BLaER1 treated with 17β-estradiol and CSF1 and Interleukin-3, amounts not matched to agents 10 nM and 100 nM (cell line): ENCODE measurements around the gene SEPTIN2.

Experiments
- H3K27ac ChIP-seq, 11 experiments: shearing (Covaris generic); formaldehyde crosslinking; 2 replicates each; pipeline ENCODE4 v1.8.1; 2022
- H3K27me3 ChIP-seq, 11 experiments: shearing (Covaris generic); formaldehyde crosslinking; 2 replicates each; pipeline ENCODE4 v1.8.1; 2022
- H3K36me3 ChIP-seq, 11 experiments: shearing (Covaris generic); formaldehyde crosslinking; 2 replicates each; pipeline ENCODE4 v1.8.1; 2022
- H3K4me1 ChIP-seq, 10 experiments: shearing (Covaris generic); formaldehyde crosslinking; 2 replicates each; pipeline ENCODE4 v1.8.1; 2022
- H3K4me2 ChIP-seq, 11 experiments: shearing (Covaris generic); formaldehyde crosslinking; 2 replicates each; pipeline ENCODE4 v1.8.1; 2022
- H3K4me3 ChIP-seq, 10 experiments: shearing (Covaris generic); formaldehyde crosslinking; 2 replicates each; pipeline ENCODE4 v1.8.1; 2022
- H3K9ac ChIP-seq, 11 experiments: shearing (Covaris generic); formaldehyde crosslinking; 2 replicates each; pipeline ENCODE4 v1.8.1; 2022
- H3K9me3 ChIP-seq, 11 experiments: shearing (Covaris generic); formaldehyde crosslinking; replicated peaks in 1 of 11; 2 replicates each; pipeline ENCODE4 v1.8.1; 2022
- H4K20me1 ChIP-seq, 11 experiments: shearing (Covaris generic); formaldehyde crosslinking; 2 replicates each; pipeline ENCODE4 v1.8.1; 2022
- Cebpa-rat ChIP-seq, 11 experiments: shearing (Covaris generic); IDR thresholded peaks; 2 replicates each; pipeline ENCODE4 v1.8.1; 2022

The SEPTIN2 gene

GRCh38 chr2:241315879-241316631, at the start of gene SEPTIN2:
TSS of gene SEPTIN2 (plus strand) at chr2:241315925. CDS start at chr2:241324233, 8,308 bp downstream.
- peak within 1 kb of the TSS; percentile 95 to 100 (median 99) for H3K27ac ChIP-seq
- H3K4me2 ChIP-seq, result peak within 1 kb of the TSS; percentile 82 to 98 (median 96)
- H3K4me1 ChIP-seq, result peaks cover 68 to 80% (median 78%) of the 10 kb centered on the region in 10 experiments
- peaks cover 7 to 34% (median 22%) of the 10 kb centered on the region in 11 experiments; a peak in 20 of 22 replicates for H3K36me3 ChIP-seq
- H3K27me3 ChIP-seq, result no peaks in the 10 kb centered on the region
- TF ChIP-seq Cebpa-rat (IDR thresholded peaks at IDR 0.05), result no peak
- peak within 1 kb of the TSS; percentile 76 to 94 (median 80) for H3K4me3 ChIP-seq
- peaks cover 46 to 74% (median 60%) of the 10 kb centered on the region in 11 experiments for H4K20me1 ChIP-seq
- no peaks in the 10 kb centered on the region for H3K9me3 ChIP-seq
- H3K9ac ChIP-seq, result peak within 1 kb of the TSS; percentile 95 to 99 (median 97)

DNA sequence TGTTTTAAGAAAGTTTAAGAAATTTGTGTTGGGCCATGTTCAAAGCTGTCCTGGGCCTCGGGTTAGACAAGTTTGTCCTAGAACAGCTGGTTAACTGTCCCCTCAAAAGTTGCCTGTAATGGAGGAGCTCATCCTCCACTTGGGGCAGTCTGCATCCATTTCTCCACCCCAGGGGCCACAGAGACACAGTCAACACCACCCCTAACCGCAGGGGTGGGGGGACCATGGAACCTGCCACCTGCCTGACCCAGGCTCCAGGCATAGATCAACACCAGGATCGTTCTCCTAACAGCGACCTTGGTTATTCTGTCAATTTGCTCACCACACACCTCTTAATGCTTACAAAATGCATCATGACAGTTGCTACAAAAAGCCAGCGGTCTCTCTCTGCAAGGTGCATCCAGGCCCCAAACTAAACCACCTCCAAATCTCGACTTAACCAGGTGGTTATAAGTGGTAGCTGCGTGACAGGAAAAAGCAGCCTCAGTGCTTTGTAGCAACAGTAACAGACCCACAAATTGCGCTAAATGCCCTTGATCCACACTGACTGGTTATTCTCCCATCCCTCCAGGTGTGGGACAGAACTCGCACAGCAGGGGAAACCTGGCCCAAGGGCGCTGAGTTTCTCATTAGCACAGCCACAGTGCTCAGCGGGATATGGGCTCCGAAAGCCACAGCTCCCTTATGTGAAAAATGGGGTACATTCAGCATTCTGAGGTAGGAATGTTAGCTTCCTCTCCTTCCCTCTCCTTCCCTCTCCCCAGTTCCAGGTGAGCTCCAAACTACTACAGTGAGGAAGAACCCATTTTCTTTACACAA, 48.3 kb upstream of the SEPTIN2 start:
- TF ChIP-seq Cebpa-rat (IDR thresholded peaks at IDR 0.05), result no peak
- Histone ChIP-seq H3K9ac (peak overlapping the region in 1 of 11 experiments; percentile 21; a peak in 1 of 22 replicates), H3K36me3 (peaks cover 67 to 78% (median 70%) of the 10 kb centered on the region in 11 experiments), H3K27me3 (peaks cover 0 to 20% (median 14%) of the 10 kb centered on the region in 11 experiments; a peak in 16 of 22 replicates), H3K4me3 (no peak overlapping the region), H4K20me1 (peaks cover 53 to 97% (median 84%) of the 10 kb centered on the region in 11 experiments), H3K9me3 (no peaks in the 10 kb centered on the region), H3K4me1 (peaks cover 25 to 33% (median 29%) of the 10 kb centered on the region in 10 experiments), H3K4me2 (no peak overlapping the region), H3K27ac (no peak overlapping the region)

- no peak overlapping the region for H3K4me2 ChIP-seq
- H3K4me3 ChIP-seq, result no peak overlapping the region
- TF ChIP-seq Cebpa-rat (IDR thresholded peaks at IDR 0.05), result no peak
- peaks cover 58 to 70% (median 61%) of the 10 kb centered on the region in 11 experiments for H3K36me3 ChIP-seq
- no peaks in the 10 kb centered on the region for H3K9me3 ChIP-seq
- H4K20me1 ChIP-seq, result peaks cover 58 to 96% (median 84%) of the 10 kb centered on the region in 11 experiments
- peaks cover 30 to 38% (median 34%) of the 10 kb centered on the region in 10 experiments for H3K4me1 ChIP-seq
- no peak overlapping the region for H3K27ac ChIP-seq
- H3K9ac ChIP-seq, result peak overlapping the region in 1 of 11 experiments; percentile 21; a peak in 2 of 22 replicates
- H3K27me3 ChIP-seq, result peaks cover 0 to 26% (median 21%) of the 10 kb centered on the region in 11 experiments; a peak in 18 of 22 replicates
These were observed 47.4 kb upstream of the SEPTIN2 start for GRCh38 chr2:241268306-241268705.

- H3K9me3 ChIP-seq, result no peaks in the 10 kb centered on the region
- peak overlapping the region in 3 of 11 experiments; percentile 6 to 91 (median 31); a peak in 3 of 22 replicates for H3K4me2 ChIP-seq
- no peak for TF ChIP-seq Cebpa-rat (IDR thresholded peaks at IDR 0.05)
- H3K4me1 ChIP-seq, result peaks cover 32 to 44% (median 37%) of the 10 kb centered on the region in 10 experiments
- H3K27ac ChIP-seq, result no peak overlapping the region
- H3K4me3 ChIP-seq, result no peak overlapping the region
- peaks cover 53 to 64% (median 56%) of the 10 kb centered on the region in 11 experiments for H3K36me3 ChIP-seq
- peaks cover 63 to 96% (median 87%) of the 10 kb centered on the region in 11 experiments for H4K20me1 ChIP-seq
- H3K27me3 ChIP-seq, result peaks cover 0 to 32% (median 27%) of the 10 kb centered on the region in 11 experiments; a peak in 18 of 22 replicates
- H3K9ac ChIP-seq, result peak overlapping the region in 1 of 11 experiments; percentile 21; a peak in 1 of 22 replicates
These were observed 46.8 kb upstream of the SEPTIN2 start for GRCh38 chr2:241268716-241269445.

- H4K20me1 ChIP-seq, result peaks cover 72 to 96% (median 89%) of the 10 kb centered on the region in 11 experiments
- no peak for TF ChIP-seq Cebpa-rat (IDR thresholded peaks at IDR 0.05)
- peaks cover 0 to 42% (median 36%) of the 10 kb centered on the region in 11 experiments; a peak in 18 of 22 replicates for H3K27me3 ChIP-seq
- peak overlapping the region in 9 of 11 experiments; percentile 4 to 96 (median 83); a peak in 11 of 22 replicates for H3K4me2 ChIP-seq
- H3K4me3 ChIP-seq, result no peak overlapping the region; a peak in 1 of 20 replicates
- H3K9ac ChIP-seq, result peak overlapping the region in 5 of 11 experiments; percentile 1 to 96 (median 85); a peak in 4 of 22 replicates
- H3K4me1 ChIP-seq, result peaks cover 32 to 49% (median 37%) of the 10 kb centered on the region in 10 experiments
- H3K9me3 ChIP-seq, result peaks cover 0 to 3% (median 0%) of the 10 kb centered on the region in 11 experiments; a peak in 3 of 22 replicates
- H3K36me3 ChIP-seq, result peaks cover 42 to 57% (median 48%) of the 10 kb centered on the region in 11 experiments
- no peak overlapping the region for H3K27ac ChIP-seq
These were observed 45.8 kb upstream of the SEPTIN2 start for GRCh38 chr2:241269707-241270520.

DNA sequence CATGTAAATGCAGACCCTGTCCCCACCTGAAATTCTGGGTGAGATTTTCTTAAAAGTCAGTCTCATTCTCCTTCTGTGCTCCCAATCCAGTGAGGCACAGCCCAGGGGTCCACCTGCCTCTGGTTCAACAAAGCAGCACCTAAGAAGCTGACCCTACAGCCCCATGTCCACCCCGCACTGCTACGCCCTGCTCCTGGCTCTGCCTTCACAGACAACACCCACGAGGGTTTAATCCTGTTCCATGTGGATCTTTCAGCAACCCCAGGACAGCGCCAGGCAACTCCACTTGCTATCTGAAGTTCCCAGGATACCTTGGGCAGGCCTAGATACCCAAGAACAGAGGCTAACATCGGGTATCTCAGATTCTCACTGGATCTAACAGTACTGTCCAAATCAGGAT, 45.2 kb upstream of the SEPTIN2 start:
- Histone ChIP-seq H3K36me3 (peaks cover 36 to 53% (median 42%) of the 10 kb centered on the region in 11 experiments), H3K27me3 (peaks cover 0 to 44% (median 36%) of the 10 kb centered on the region in 11 experiments; a peak in 18 of 22 replicates), H3K4me3 (peak overlapping the region in 3 of 10 experiments; percentile 90 to 98 (median 97); a peak in 3 of 20 replicates), H3K4me2 (peak overlapping the region; percentile 68 to 96 (median 87)), H3K4me1 (peaks cover 32 to 49% (median 37%) of the 10 kb centered on the region in 10 experiments), H3K27ac (no peak overlapping the region), H4K20me1 (peaks cover 73 to 96% (median 89%) of the 10 kb centered on the region in 11 experiments), H3K9me3 (peaks cover 2 to 9% (median 4%) of the 10 kb centered on the region in 11 experiments), H3K9ac (peak overlapping the region in 6 of 11 experiments; percentile 83 to 96 (median 86); a peak in 7 of 22 replicates)
- TF ChIP-seq Cebpa-rat (IDR thresholded peaks at IDR 0.05), result no peak

GRCh38 chr2:241271706-241272302, 43.9 kb upstream of the SEPTIN2 start:
- Histone ChIP-seq H3K4me3 (peak overlapping the region; percentile 80 to 98 (median 88)), H3K27ac (peak overlapping the region; percentile 61 to 88 (median 80)), H3K9ac (peak overlapping the region; percentile 77 to 96 (median 86)), H3K4me1 (peaks cover 32 to 49% (median 37%) of the 10 kb centered on the region in 10 experiments), H3K36me3 (peaks cover 23 to 45% (median 33%) of the 10 kb centered on the region in 11 experiments), H3K9me3 (peaks cover 11 to 22% (median 14%) of the 10 kb centered on the region in 11 experiments), H3K27me3 (peaks cover 0 to 44% (median 36%) of the 10 kb centered on the region in 11 experiments; a peak in 18 of 22 replicates), H3K4me2 (peak overlapping the region; percentile 68 to 96 (median 87)), H4K20me1 (peaks cover 73 to 89% (median 81%) of the 10 kb centered on the region in 11 experiments)
- no peak for TF ChIP-seq Cebpa-rat (IDR thresholded peaks at IDR 0.05)
